Activated B cell treated with CpG ODN at 0.5 μM for 24 hours (primary cell): ENCODE results near the gene PLPP6. TPM values are rescaled to one million over a fixed set of nuclear protein-coding genes. Genes with fewer than 3 reads are reported as not detected.

Experiments
- ATAC-seq: fragments of 200-7000 bp; cut with Tn5 transposase; one replicate; pipeline ENCODE4 v1.10.0; 2021; ENCODE audit warnings: low read depth, mild to moderate bottlenecking, moderate library complexity
- CTCF ChIA-PET: fragments of 350-600 bp; sonication (Branson Sonifier 250); formaldehyde crosslinking; loops from one replicate; lab custom pipeline; 2021; ENCODE audit warnings: antibody characterized with exemption; lab: Charles Lee
- POLR2A ChIA-PET: fragments of 350-600 bp; sonication (Branson Sonifier 250); formaldehyde crosslinking; loops from one replicate; lab custom pipeline; 2021; ENCODE audit warnings: antibody characterized with exemption; lab: Charles Lee
- DNase-seq: peaks from one replicate; pipeline ENCODE4 v3.0.0; 2022
- H3K27ac Mint-ChIP-seq: one replicate; pipeline ENCODE4 v1.8.0; 2020; ENCODE audit warnings: mixed read lengths
- H3K27me3 Mint-ChIP-seq: one replicate; pipeline ENCODE4 v1.8.0; 2021; ENCODE audit warnings: mixed read lengths
- H3K36me3 Mint-ChIP-seq: one replicate; pipeline ENCODE4 v1.8.0; 2021; ENCODE audit warnings: low read depth, mixed read lengths
- H3K4me1 Mint-ChIP-seq: one replicate; pipeline ENCODE4 v1.8.0; 2021; ENCODE audit warnings: mixed read lengths
- H3K4me3 Mint-ChIP-seq: one replicate; pipeline ENCODE4 v1.8.0; 2020; ENCODE audit warnings: mild to moderate bottlenecking, mixed read lengths
- H3K9me3 Mint-ChIP-seq: one replicate; pipeline ENCODE4 v1.8.0; 2020; ENCODE audit warnings: mixed read lengths
- intact Hi-C: fragments of 100-400 bp; cut with micrococcal nuclease; formaldehyde crosslinking; loops from one replicate; pipeline ENCODE4 v1.15.1; 2024
- total RNA-seq: library from RNA; stranded (reverse); gene quantifications from 2 replicates; pipeline ENCODE4 v1.2.3, GENCODE V29; 2022
- TF ChIP-seq, protein P1 (sequence below): fragments of 200-600 bp; IDR thresholded peaks from one replicate; pipeline ENCODE4 v1.8.0; 2022; ENCODE audit warnings: antibody characterized with exemption, mild to moderate bottlenecking

PLPP6 gene
- total RNA-seq, 1 donor from 2014 or later = 10.2 TPM

DNA sequence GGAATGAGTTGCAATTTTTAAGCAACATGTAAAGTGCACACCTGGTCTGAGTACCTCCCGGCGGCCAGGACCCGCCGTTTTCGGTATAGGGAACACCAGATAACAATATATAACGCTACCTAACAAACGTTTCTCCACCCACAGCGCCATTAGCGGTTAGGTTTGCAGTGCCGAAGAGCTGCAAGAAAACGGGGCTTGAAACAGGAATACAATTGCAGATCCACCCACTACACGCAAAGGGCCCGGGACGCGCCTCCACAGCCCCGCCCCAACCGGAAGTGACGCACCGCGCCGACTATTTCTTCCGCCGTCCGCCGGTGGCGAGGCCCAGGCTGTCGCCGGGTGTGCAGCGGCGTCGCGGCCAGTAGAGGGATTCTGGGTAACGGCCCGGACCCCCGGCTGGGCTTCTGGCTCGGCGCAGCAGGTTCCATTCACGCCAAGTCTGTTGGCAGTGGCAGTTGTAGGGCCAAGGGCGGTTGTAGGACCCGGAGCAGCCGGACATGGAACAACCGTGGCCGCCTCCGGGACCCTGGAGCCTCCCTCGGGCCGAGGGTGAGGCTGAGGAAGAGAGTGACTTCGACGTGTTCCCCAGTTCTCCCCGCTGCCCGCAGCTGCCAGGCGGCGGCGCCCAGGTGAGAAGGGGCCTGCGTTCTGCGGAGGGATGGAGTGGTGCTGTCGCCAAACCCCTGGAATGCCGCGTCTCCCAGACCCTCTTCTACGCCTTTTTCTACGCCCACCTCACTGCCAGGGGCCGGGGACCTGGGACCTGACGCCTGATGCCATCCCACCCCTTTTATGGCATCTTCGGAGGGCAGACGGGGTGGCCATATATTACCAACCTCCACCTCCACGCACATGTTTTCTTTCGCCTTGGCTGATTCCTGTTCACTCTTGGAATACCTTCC, 17.4 kb downstream of the PLPP6 start, which contains the start of gene CDC37L1:
CDC37L1 (plus strand) TSS at position 302 of the 905 bp plus-strand sequence; CDS start at position 501, 199 bp downstream.
- H3K27me3 Mint-ChIP-seq = no peaks in the 10 kb centered on the region
- H3K9me3 Mint-ChIP-seq = no peaks in the 10 kb centered on the region
- peaks cover 7% of the 10 kb centered on the region for H3K4me1 Mint-ChIP-seq
- TF ChIP-seq, protein P1, sequence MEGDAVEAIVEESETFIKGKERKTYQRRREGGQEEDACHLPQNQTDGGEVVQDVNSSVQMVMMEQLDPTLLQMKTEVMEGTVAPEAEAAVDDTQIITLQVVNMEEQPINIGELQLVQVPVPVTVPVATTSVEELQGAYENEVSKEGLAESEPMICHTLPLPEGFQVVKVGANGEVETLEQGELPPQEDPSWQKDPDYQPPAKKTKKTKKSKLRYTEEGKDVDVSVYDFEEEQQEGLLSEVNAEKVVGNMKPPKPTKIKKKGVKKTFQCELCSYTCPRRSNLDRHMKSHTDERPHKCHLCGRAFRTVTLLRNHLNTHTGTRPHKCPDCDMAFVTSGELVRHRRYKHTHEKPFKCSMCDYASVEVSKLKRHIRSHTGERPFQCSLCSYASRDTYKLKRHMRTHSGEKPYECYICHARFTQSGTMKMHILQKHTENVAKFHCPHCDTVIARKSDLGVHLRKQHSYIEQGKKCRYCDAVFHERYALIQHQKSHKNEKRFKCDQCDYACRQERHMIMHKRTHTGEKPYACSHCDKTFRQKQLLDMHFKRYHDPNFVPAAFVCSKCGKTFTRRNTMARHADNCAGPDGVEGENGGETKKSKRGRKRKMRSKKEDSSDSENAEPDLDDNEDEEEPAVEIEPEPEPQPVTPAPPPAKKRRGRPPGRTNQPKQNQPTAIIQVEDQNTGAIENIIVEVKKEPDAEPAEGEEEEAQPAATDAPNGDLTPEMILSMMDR = no peak
- DNase-seq (peak; percentile 100), ATAC-seq (peak; percentile 95)
- POLR2A ChIA-PET = interaction anchor here (0.6 to 1.5 kb wide), 14 partner anchors 14 to 1733 kb away, joined by 3 to 21 read pairs (median 5); partner anchors contain the start of genes AK3, JAK2, PLGRKT and PLPP6
- H3K4me3 Mint-ChIP-seq = no peak within 1 kb of the TSS
- no peak within 1 kb of the TSS for H3K27ac Mint-ChIP-seq
- H3K36me3 Mint-ChIP-seq = peaks cover 9% of the 10 kb centered on the region
- CTCF ChIA-PET = interaction anchor here (0.6 to 1.4 kb wide), 4 partner anchors 14 to 307 kb away, joined by 3 to 5 read pairs (median 3); partner anchors contain the start of gene SPATA6L
- intact Hi-C loops = loop anchor here (1.0 to 5.0 kb wide), 13 partner anchors 13 to 1835 kb away; partner anchors contain the start of genes AK3, ERMP1, JAK2 and PLPP6

DNA sequence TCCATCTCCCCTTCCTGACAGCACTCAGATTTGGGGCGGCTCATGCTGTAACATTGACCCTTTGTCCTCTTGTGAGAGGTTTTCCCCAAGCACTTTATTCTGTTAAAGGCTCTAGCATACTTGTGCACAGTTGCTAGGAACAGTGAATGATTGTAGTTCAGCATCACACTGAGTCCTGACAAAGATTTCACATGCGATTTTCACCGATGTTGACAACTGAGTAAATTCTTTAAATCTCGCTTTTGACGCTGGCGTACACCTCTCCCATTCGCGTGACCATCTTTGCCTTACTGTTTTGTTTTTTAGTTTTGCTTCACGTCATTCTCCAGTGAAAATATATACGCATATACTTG, 18.1 kb downstream of the PLPP6 start:
- ChIA-PET POLR2A (interaction anchor here (1.4 to 1.5 kb wide), 3 partner anchors 17 to 61 kb away, joined by 5 to 21 read pairs (median 21); partner anchors contain the start of genes AK3 and PLPP6), CTCF (interaction anchor here (0.6 to 1.4 kb wide), 4 partner anchors 14 to 306 kb away, joined by 3 to 5 read pairs (median 3); partner anchors contain the start of gene SPATA6L)
- intact Hi-C loops = no loop called here
- Mint-ChIP-seq H3K9me3 (no peaks in the 10 kb centered on the region), H3K36me3 (peaks cover 15% of the 10 kb centered on the region), H3K27ac (no peak overlapping the region), H3K27me3 (no peaks in the 10 kb centered on the region), H3K4me1 (peaks cover 7% of the 10 kb centered on the region), H3K4me3 (no peak overlapping the region)
- ATAC-seq = no peak
- DNase-seq = no peak
- TF ChIP-seq, protein P1 = no peak

DNA sequence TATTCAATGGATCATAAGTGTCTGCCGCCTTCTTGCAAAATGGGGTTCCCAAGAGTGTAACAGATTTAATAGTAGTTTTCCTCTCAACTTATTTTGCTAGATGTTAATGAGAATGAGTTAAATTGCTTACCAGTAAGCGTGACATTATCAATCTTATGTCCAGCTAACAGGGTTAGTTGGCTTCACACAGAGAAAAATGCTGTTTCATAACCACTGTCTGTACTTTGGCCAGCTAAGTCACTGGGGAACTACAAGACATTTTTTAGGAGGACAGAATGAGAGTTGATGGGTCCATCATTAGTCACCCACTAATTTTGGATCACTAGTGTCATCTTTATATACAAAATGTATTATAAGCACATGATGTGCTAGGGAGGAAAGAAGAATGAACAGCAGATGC, 18.7 kb downstream of the PLPP6 start:
- intact Hi-C loops = no loop called here

DNA sequence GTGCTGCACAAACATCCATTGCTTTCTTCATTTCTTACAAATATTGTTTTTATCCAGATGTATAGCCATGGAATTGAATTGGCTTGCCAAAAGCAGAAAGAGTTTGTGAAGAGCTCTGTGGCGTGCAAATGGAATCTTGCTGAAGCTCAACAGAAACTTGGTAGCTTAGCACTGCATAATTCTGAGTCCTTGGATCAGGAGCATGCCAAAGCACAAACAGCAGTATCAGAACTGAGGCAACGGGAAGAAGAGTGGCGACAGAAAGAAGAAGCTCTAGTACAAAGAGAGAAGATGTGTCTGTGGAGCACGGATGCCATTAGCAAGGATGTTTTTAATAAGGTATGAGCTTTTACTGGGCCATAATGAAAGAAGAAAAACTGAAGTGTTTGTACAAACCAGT, 22.7 kb downstream of the PLPP6 start:
- peaks cover 43% of the 10 kb centered on the region for H3K36me3 Mint-ChIP-seq
- POLR2A ChIA-PET = interaction anchor here (0.9 kb wide), 1 partner anchor 56 kb away, joined by 5 read pairs; the partner anchor contains the start of gene AK3

More for the DNA sequence above, 18.7 kb downstream of the PLPP6 start:
- Mint-ChIP-seq H3K36me3 (peaks cover 19% of the 10 kb centered on the region), H3K27ac (no peak overlapping the region), H3K4me1 (peaks cover 7% of the 10 kb centered on the region), H3K4me3 (no peak overlapping the region), H3K27me3 (no peaks in the 10 kb centered on the region), H3K9me3 (no peaks in the 10 kb centered on the region)
- TF ChIP-seq, protein P1 = no peak
- POLR2A ChIA-PET = interaction anchor here (0.6 kb wide), 1 partner anchor 37 kb away, joined by 4 read pairs; no protein-coding TSS in a partner anchor
- ATAC-seq (no peak), DNase-seq (no peak)
- CTCF ChIA-PET = no interaction called here

More for the DNA sequence above, 22.7 kb downstream of the PLPP6 start:
- no peaks in the 10 kb centered on the region for H3K9me3 Mint-ChIP-seq
- no peak for ATAC-seq
- no peak for DNase-seq
- H3K27me3 Mint-ChIP-seq = no peaks in the 10 kb centered on the region
- H3K27ac Mint-ChIP-seq = no peak overlapping the region
- intact Hi-C loops = no loop called here
- CTCF ChIA-PET = no interaction called here
- H3K4me3 Mint-ChIP-seq = no peak overlapping the region
- H3K4me1 Mint-ChIP-seq = peaks cover 10% of the 10 kb centered on the region
- TF ChIP-seq, protein P1 = no peak
